Measurements from ENCODE around the gene TGM3. TPM values are rescaled to one million over a fixed set of nuclear protein-coding genes. Genes with fewer than 3 reads are reported as not detected.

The TGM3 gene
- total and polyA plus RNA-seq, 12 donors: 0.22 TPM; not detected in 11

- DNase-seq (no peak), ATAC-seq (no peak)
- peaks cover 0 to 13% (median 0%) of the 10 kb centered on the region in 7 donors for H3K27me3 ChIP-seq
- H3K4me3 ChIP-seq: no peak overlapping the region
- H3K9me3 ChIP-seq: no peaks in the 10 kb centered on the region
- TF ChIP-seq CTCF (IDR thresholded peaks at IDR 0.05): no peak
- WGBS, 2 donors: 71 to 78% methylated on average over 7 of the region's 7 CpGs
- H3K27ac ChIP-seq: no peak overlapping the region
- H3K4me1 ChIP-seq: no peaks in the 10 kb centered on the region
- intact Hi-C loops (cut with DNase I): loop anchor here in 1 of 10 donors (10.0 kb wide), 1 partner anchor 333 kb away; no protein-coding TSS in a partner anchor
- H3K36me3 ChIP-seq: no peaks in the 10 kb centered on the region
Observed at GRCh38 chr20:2381303-2381702, 85.5 kb downstream of the TGM3 start.

- Histone ChIP-seq H3K4me1 (no peaks in the 10 kb centered on the region), H3K9me3 (peaks cover 0 to 12% (median 0%) of the 10 kb centered on the region in 11 donors), H3K27me3 (peaks cover 0 to 13% (median 0%) of the 10 kb centered on the region in 7 donors), H3K4me3 (no peak overlapping the region), H3K36me3 (no peaks in the 10 kb centered on the region), H3K27ac (no peak overlapping the region)
- no peak for TF ChIP-seq CTCF (IDR thresholded peaks at IDR 0.05)
- intact Hi-C loops (cut with DNase I): loop anchor here in 1 of 10 donors (10.0 kb wide), 1 partner anchor 332 kb away; no protein-coding TSS in a partner anchor
- ATAC-seq: no peak
- no peak for DNase-seq
- 90 to 98% methylated on average over 2 of the region's 2 CpGs for WGBS, 2 donors
Observed at GRCh38 chr20:2382833-2383232, 87.0 kb downstream of the TGM3 start.

- Histone ChIP-seq H3K27ac (no peak overlapping the region), H3K9me3 (peaks cover 0 to 33% (median 9%) of the 10 kb centered on the region in 11 donors), H3K4me3 (no peak overlapping the region), H3K36me3 (no peaks in the 10 kb centered on the region), H3K4me1 (no peaks in the 10 kb centered on the region), H3K27me3 (peaks cover 0 to 13% (median 0%) of the 10 kb centered on the region in 7 donors)
- DNase-seq (no peak), ATAC-seq (no peak)
- 51% methylated on average over 5 of the region's 5 CpGs for WGBS, 2 donors
- intact Hi-C loops (cut with DNase I): loop anchor here in 1 of 10 donors (10.0 kb wide), 1 partner anchor 330 kb away; no protein-coding TSS in a partner anchor
- no peak for TF ChIP-seq CTCF (IDR thresholded peaks at IDR 0.05)
Observed at GRCh38 chr20:2385026-2385425, 89.2 kb downstream of the TGM3 start.

GRCh38 chr20:2385496-2385895 lies 89.7 kb downstream of the TGM3 start:
- H3K4me1 ChIP-seq: no peaks in the 10 kb centered on the region
- H3K9me3 ChIP-seq: peaks cover 0 to 33% (median 9%) of the 10 kb centered on the region in 11 donors
- WGBS, 2 donors: 33 to 55% methylated on average over 6 of the region's 6 CpGs
- H3K27ac ChIP-seq: no peak overlapping the region
- H3K36me3 ChIP-seq: no peaks in the 10 kb centered on the region
- ATAC-seq (no peak), DNase-seq (no peak)
- intact Hi-C loops (cut with DNase I): loop anchor here in 1 of 10 donors (10.0 kb wide), 1 partner anchor 329 kb away; no protein-coding TSS in a partner anchor
- peaks cover 0 to 13% (median 0%) of the 10 kb centered on the region in 7 donors for H3K27me3 ChIP-seq
- H3K4me3 ChIP-seq: no peak overlapping the region
- TF ChIP-seq CTCF (IDR thresholded peaks at IDR 0.05): no peak

All from heart right ventricle (tissue), 16 donors.